HepG2 (cell line): ENCODE data around the gene KAZN. TPM values are rescaled to one million over a fixed set of nuclear protein-coding genes. Genes with fewer than 3 reads are reported as not detected.

ENCODE experiments used
- ELF3 ChIP-seq: IDR thresholded peaks from 2 replicates; pipeline ENCODE4 v1.6.1; 2016; ENCODE audit warnings: missing genetic modification reagents, missing compliant biosample characterization
- FOXA3 ChIP-seq: IDR thresholded peaks from 2 replicates; pipeline ENCODE4 v1.6.1; 2016; ENCODE audit warnings: missing genetic modification reagents, missing compliant biosample characterization
- FOXK1 ChIP-seq: sonication (generic); formaldehyde crosslinking; IDR thresholded peaks from 2 replicates; pipeline ENCODE4 v1.4.0; 2020; ENCODE audit warnings: low read depth, missing genetic modification reagents, borderline replicate concordance
- HDAC2 ChIP-seq: sonication (generic); formaldehyde crosslinking; IDR thresholded peaks from 2 replicates; pipeline ENCODE4 v1.4.0; 2020; ENCODE audit warnings: missing genetic modification reagents
- HOXA3 ChIP-seq: sonication (generic); formaldehyde crosslinking; IDR thresholded peaks from 2 replicates; pipeline ENCODE4 v1.5.0; 2020; ENCODE audit warnings: missing genetic modification reagents
- KAT8 ChIP-seq: IDR thresholded peaks from 2 replicates; pipeline ENCODE4 v1.6.1; 2016; ENCODE audit warnings: missing genetic modification reagents, missing compliant biosample characterization
- RFX5 ChIP-seq: IDR thresholded peaks from 2 replicates; pipeline ENCODE4 v1.6.1; 2011; ENCODE audit warnings: low read depth, low read length, improper control_type of control experiment
- SALL1 ChIP-seq: sonication (generic); formaldehyde crosslinking; IDR thresholded peaks from 2 replicates; pipeline ENCODE4 v1.8.0; 2022; ENCODE audit warnings: mild to moderate bottlenecking, missing genetic modification reagents
- SOX5 ChIP-seq: IDR thresholded peaks from 2 replicates; pipeline ENCODE4 v1.6.1; 2016; ENCODE audit warnings: borderline replicate concordance
- TFAP4 ChIP-seq: sonication (generic); IDR thresholded peaks from 2 replicates; pipeline ENCODE4 v1.6.1; 2016; ENCODE audit warnings: low read depth, borderline replicate concordance
- TFDP1 ChIP-seq: IDR thresholded peaks from 2 replicates; pipeline ENCODE4 v1.6.1; 2016; ENCODE audit warnings: missing compliant biosample characterization, missing genetic modification reagents, borderline replicate concordance
- THAP11 ChIP-seq: IDR thresholded peaks from 2 replicates; pipeline ENCODE4 v1.6.1; 2016; ENCODE audit warnings: missing biosample characterization, missing genetic modification reagents
- ZFP91 ChIP-seq: sonication (generic); formaldehyde crosslinking; IDR thresholded peaks from 2 replicates; pipeline ENCODE4 v1.9.0; 2022; ENCODE audit warnings: missing genetic modification reagents, mild to moderate bottlenecking, borderline replicate concordance
- ZNF609 ChIP-seq: sonication (generic); formaldehyde crosslinking; IDR thresholded peaks from 2 replicates; pipeline ENCODE4 v1.4.0; 2020; ENCODE audit warnings: mild to moderate bottlenecking, missing genetic modification reagents, borderline replicate concordance
- ZNF770 ChIP-seq: sonication (generic); formaldehyde crosslinking; IDR thresholded peaks from 2 replicates; pipeline ENCODE4 v1.5.0; 2020; ENCODE audit warnings: mild to moderate bottlenecking, missing genetic modification reagents
- ZUFSP ChIP-seq: sonication (generic); formaldehyde crosslinking; IDR thresholded peaks from 2 replicates; pipeline ENCODE4 v1.9.0; 2021; ENCODE audit warnings: missing genetic modification reagents, mild to moderate bottlenecking, borderline replicate concordance
- polyA plus RNA-seq, 8 experiments: library from polyadenylated mRNA; depleted of rRNA in 3 of 8; stranded (reverse) in 7 of 8; unstranded in 1 of 8; fragments of >200 nt; fragmentation: Illumina TruSeq in 4 of 8; extraction: Trizol in 4 of 8; gene quantifications; 2 replicates each; pipeline versions ENCODE4 v1.2.1 to v1.2.3, GENCODE V29; 2011 to 2016; ENCODE audit warnings: low read depth in 4 of 8, missing spikeins in 1 of 8, mixed read lengths in 1 of 8; ENCODE audit not compliant: insufficient read depth in 1 of 8
- total RNA-seq, 5 experiments: library from RNA; depleted of rRNA; stranded (reverse); fragments of >200 nt; fragmentation: Illumina TruSeq; extraction: Trizol; gene quantifications; 2 replicates each; pipeline ENCODE4 v1.2.3, GENCODE V29; 2016; ENCODE audit warnings: low read depth in 1 of 5

The KAZN gene
- total and polyA plus RNA-seq, 2 of the 13 experiments (the other 11 are each of a cell fraction or from before 2014, with no cell fraction given) = 10.4 to 13.5 TPM

GRCh38 chr1:14956579-14957195 is 358.2 kb downstream of the KAZN start (continued):
- TF ChIP-seq ZNF609 (CRISPR knock-in tag) (peak; percentile 29; the same call in 1 of the 2 replicates), TFAP4 (peak; percentile 19; the same call in 1 of the 2 replicates), THAP11 (CRISPR knock-in tag) (peak; percentile 56), RFX5 (no peak), ZUFSP (CRISPR knock-in tag) (no peak), FOXA3 (peak; percentile 54; the same call in 1 of the 2 replicates), FOXK1 (CRISPR knock-in tag) (peak; percentile 19; the same call in 1 of the 2 replicates), ZNF770 (CRISPR knock-in tag) (peak; percentile 38), ZFP91 (peak; percentile 5; the same call in 1 of the 2 replicates), ELF3 (CRISPR knock-in tag) (peak; percentile 51; the same call in 1 of the 2 replicates), HDAC2 (CRISPR knock-in tag) (peak; percentile 81), TFDP1 (peak; percentile 36; the same call in 1 of the 2 replicates), SALL1 (peak; percentile 40; the same call in 1 of the 2 replicates), HOXA3 (CRISPR knock-in tag) (0 out of 2 replicates have a peak, but pooled peaks have one; percentile 32), KAT8 (peak; percentile 64), SOX5 (CRISPR knock-in tag) (peak; percentile 93)
